ENCODE data around the gene CCDC51. TPM values are rescaled to one million over a fixed set of nuclear protein-coding genes. Genes with fewer than 3 reads are reported as not detected.
"Not testable (repeated sequence)": the region's sequence is repeated elsewhere in the genome, so short reads cannot be mapped to it uniquely, and the experiment has no call there.

CCDC51 gene
- polyA plus RNA-seq, 4 donors, result 11.1 to 22.6 (median 21.7) TPM

GRCh38 chr3:48461767-48462166 lies 21.8 kb upstream of the CCDC51 start:
- 65 to 85% (median 67%) methylated on average over 7 of the region's 7 CpGs for WGBS, 3 donors
- not testable (repeated sequence) for H3K27ac ChIP-seq (ENCODE audit: low read depth in 1 of 3, low read length in 2 of 3); FAIRE-seq; H3K9me3 ChIP-seq (ENCODE audit: control insufficient read depth in 2 of 2, insufficient read depth in 1 of 2, low read depth in 1 of 2, low read length in 1 of 2); DNase-seq; H3K4me3 ChIP-seq (ENCODE audit: low read depth in 1 of 3, low read length in 3 of 3); H3K27me3 ChIP-seq (ENCODE audit: control insufficient read depth in 3 of 3, insufficient read depth in 3 of 3, low read length in 3 of 3)
- peaks cover 2 to 58% (median 10%) of the 10 kb centered on the region in 3 donors for H3K36me3 ChIP-seq (ENCODE audit: control insufficient read depth in 3 of 3, insufficient read depth in 2 of 3, low read depth in 1 of 3, low read length in 3 of 3)
- H3K4me1 ChIP-seq (ENCODE audit: control insufficient read depth in 3 of 3, insufficient read depth in 2 of 3, low read depth in 1 of 3, low read length in 2 of 3), result peaks cover 0 to 19% (median 0%) of the 10 kb centered on the region in 3 donors

GRCh38 chr3:48460517-48460902 lies 20.6 kb upstream of the CCDC51 start:
- Histone ChIP-seq H3K27ac (ENCODE audit: low read depth in 1 of 3, low read length in 2 of 3) (no peak overlapping the region), H3K27me3 (ENCODE audit: control insufficient read depth in 3 of 3, insufficient read depth in 3 of 3, low read length in 3 of 3) (no peaks in the 10 kb centered on the region), H3K4me1 (ENCODE audit: control insufficient read depth in 3 of 3, insufficient read depth in 2 of 3, low read depth in 1 of 3, low read length in 2 of 3) (peaks cover 0 to 6% (median 0%) of the 10 kb centered on the region in 3 donors), H3K4me3 (ENCODE audit: low read depth in 1 of 3, low read length in 3 of 3) (no peak overlapping the region), H3K9me3 (ENCODE audit: control insufficient read depth in 2 of 2, insufficient read depth in 1 of 2, low read depth in 1 of 2, low read length in 1 of 2) (no peaks in the 10 kb centered on the region), H3K36me3 (ENCODE audit: control insufficient read depth in 3 of 3, insufficient read depth in 2 of 3, low read depth in 1 of 3, low read length in 3 of 3) (peaks cover 2 to 60% (median 10%) of the 10 kb centered on the region in 3 donors)
- 88 to 96% (median 95%) methylated on average over 3 of the region's 3 CpGs for WGBS, 3 donors
- DNase-seq, result no peak
- no peak for FAIRE-seq

GRCh38 chr3:48459773-48460516 lies 20.0 kb upstream of the CCDC51 start:
- Histone ChIP-seq H3K4me3 (ENCODE audit: low read depth in 1 of 3, low read length in 3 of 3) (no peak overlapping the region), H3K9me3 (ENCODE audit: control insufficient read depth in 2 of 2, insufficient read depth in 1 of 2, low read depth in 1 of 2, low read length in 1 of 2) (no peaks in the 10 kb centered on the region), H3K4me1 (ENCODE audit: control insufficient read depth in 3 of 3, insufficient read depth in 2 of 3, low read depth in 1 of 3, low read length in 2 of 3) (peaks cover 0 to under 1% (median 0%) of the 10 kb centered on the region in 3 donors), H3K27me3 (ENCODE audit: control insufficient read depth in 3 of 3, insufficient read depth in 3 of 3, low read length in 3 of 3) (no peaks in the 10 kb centered on the region), H3K27ac (ENCODE audit: low read depth in 1 of 3, low read length in 2 of 3) (no peak overlapping the region), H3K36me3 (ENCODE audit: control insufficient read depth in 3 of 3, insufficient read depth in 2 of 3, low read depth in 1 of 3, low read length in 3 of 3) (peaks cover 2 to 62% (median 10%) of the 10 kb centered on the region in 3 donors)
- FAIRE-seq (no peak), DNase-seq (no peak)
- 86 to 95% (median 90%) methylated on average over 7 of the region's 7 CpGs for WGBS, 3 donors

GRCh38 chr3:48459331-48459730 lies 19.4 kb upstream of the CCDC51 start:
- H3K9me3 ChIP-seq (ENCODE audit: control insufficient read depth in 2 of 2, insufficient read depth in 1 of 2, low read depth in 1 of 2, low read length in 1 of 2), result no peaks in the 10 kb centered on the region
- H3K4me3 ChIP-seq (ENCODE audit: low read depth in 1 of 3, low read length in 3 of 3), result no peak overlapping the region
- peaks cover 2 to 58% (median 10%) of the 10 kb centered on the region in 3 donors for H3K36me3 ChIP-seq (ENCODE audit: control insufficient read depth in 3 of 3, insufficient read depth in 2 of 3, low read depth in 1 of 3, low read length in 3 of 3)
- FAIRE-seq, result no peak
- 93 to 98% (median 97%) methylated on average over 3 of the region's 3 CpGs for WGBS, 3 donors
- H3K4me1 ChIP-seq (ENCODE audit: control insufficient read depth in 3 of 3, insufficient read depth in 2 of 3, low read depth in 1 of 3, low read length in 2 of 3), result no peaks in the 10 kb centered on the region
- no peak overlapping the region for H3K27ac ChIP-seq (ENCODE audit: low read depth in 1 of 3, low read length in 2 of 3)
- no peaks in the 10 kb centered on the region for H3K27me3 ChIP-seq (ENCODE audit: control insufficient read depth in 3 of 3, insufficient read depth in 3 of 3, low read length in 3 of 3)
- DNase-seq, result no peak

- no peak for DNase-seq
- FAIRE-seq, result no peak
- H3K27ac ChIP-seq (ENCODE audit: low read depth in 1 of 3, low read length in 2 of 3), result no peak overlapping the region
These were observed 16.5 kb upstream of the CCDC51 start for GRCh38 chr3:48456456-48456855.

GRCh38 chr3:48451270-48451669 lies 11.4 kb upstream of the CCDC51 start:
- Histone ChIP-seq H3K9me3 (ENCODE audit: control insufficient read depth in 2 of 2, insufficient read depth in 1 of 2, low read depth in 1 of 2, low read length in 1 of 2) (no peaks in the 10 kb centered on the region), H3K4me1 (ENCODE audit: control insufficient read depth in 3 of 3, insufficient read depth in 2 of 3, low read depth in 1 of 3, low read length in 2 of 3) (peaks cover 0 to 7% (median 0%) of the 10 kb centered on the region in 3 donors), H3K27me3 (ENCODE audit: control insufficient read depth in 3 of 3, insufficient read depth in 3 of 3, low read length in 3 of 3) (no peaks in the 10 kb centered on the region), H3K4me3 (ENCODE audit: low read depth in 1 of 3, low read length in 3 of 3) (no peak overlapping the region), H3K27ac (ENCODE audit: low read depth in 1 of 3, low read length in 2 of 3) (no peak overlapping the region), H3K36me3 (ENCODE audit: control insufficient read depth in 3 of 3, insufficient read depth in 2 of 3, low read depth in 1 of 3, low read length in 3 of 3) (peaks cover 0 to 33% (median 9%) of the 10 kb centered on the region in 3 donors)
- 86 to 93% (median 89%) methylated on average over 1 of the region's 1 CpG for WGBS, 3 donors
- DNase-seq (no peak), FAIRE-seq (no peak)

More at GRCh38 chr3:48456456-48456855, 16.5 kb upstream of the CCDC51 start:
- Histone ChIP-seq H3K9me3 (ENCODE audit: control insufficient read depth in 2 of 2, insufficient read depth in 1 of 2, low read depth in 1 of 2, low read length in 1 of 2) (no peaks in the 10 kb centered on the region), H3K36me3 (ENCODE audit: control insufficient read depth in 3 of 3, insufficient read depth in 2 of 3, low read depth in 1 of 3, low read length in 3 of 3) (peaks cover 2 to 52% (median 16%) of the 10 kb centered on the region in 3 donors), H3K4me3 (ENCODE audit: low read depth in 1 of 3, low read length in 3 of 3) (no peak overlapping the region), H3K4me1 (ENCODE audit: control insufficient read depth in 3 of 3, insufficient read depth in 2 of 3, low read depth in 1 of 3, low read length in 2 of 3) (no peaks in the 10 kb centered on the region), H3K27me3 (ENCODE audit: control insufficient read depth in 3 of 3, insufficient read depth in 3 of 3, low read length in 3 of 3) (no peaks in the 10 kb centered on the region)
- WGBS, 3 donors, result 98 to 100% (median 100%) methylated on average over 1 of the region's 1 CpG

GRCh38 chr3:48446425-48447193 lies 6.7 kb upstream of the CCDC51 start, which contains the start of gene ATRIP:
Gene ATRIP (plus strand): TSS chr3:48446737. CDS start chr3:48446846, 109 bp downstream.
- no peaks in the 10 kb centered on the region for H3K9me3 ChIP-seq (ENCODE audit: control insufficient read depth in 2 of 2, insufficient read depth in 1 of 2, low read depth in 1 of 2, low read length in 1 of 2)
- FAIRE-seq, result no peak
- no peaks in the 10 kb centered on the region for H3K27me3 ChIP-seq (ENCODE audit: control insufficient read depth in 3 of 3, insufficient read depth in 3 of 3, low read length in 3 of 3)
- 0 to 1% (median 1%) methylated on average over 68 to 91 of the region's 91 CpGs for WGBS, 3 donors
- H3K4me3 ChIP-seq (ENCODE audit: low read depth in 1 of 3, low read length in 3 of 3), result peak within 1 kb of the TSS; percentile 64 to 96 (median 68)
- peak within 1 kb of the TSS; percentile 74 to 87 (median 82) for H3K27ac ChIP-seq (ENCODE audit: low read depth in 1 of 3, low read length in 2 of 3)
- DNase-seq, result peak; percentile 89 to 95
- peaks cover 2 to 30% (median 11%) of the 10 kb centered on the region in 3 donors for H3K36me3 ChIP-seq (ENCODE audit: control insufficient read depth in 3 of 3, insufficient read depth in 2 of 3, low read depth in 1 of 3, low read length in 3 of 3)
- H3K4me1 ChIP-seq (ENCODE audit: control insufficient read depth in 3 of 3, insufficient read depth in 2 of 3, low read depth in 1 of 3, low read length in 2 of 3), result peaks cover 2 to 14% (median 5%) of the 10 kb centered on the region in 3 donors

- Histone ChIP-seq H3K4me3 (ENCODE audit: low read depth in 1 of 3, low read length in 3 of 3) (peak overlapping the region; percentile 18 to 96 (median 68)), H3K36me3 (ENCODE audit: control insufficient read depth in 3 of 3, insufficient read depth in 2 of 3, low read depth in 1 of 3, low read length in 3 of 3) (peaks cover 2 to 28% (median 8%) of the 10 kb centered on the region in 3 donors), H3K4me1 (ENCODE audit: control insufficient read depth in 3 of 3, insufficient read depth in 2 of 3, low read depth in 1 of 3, low read length in 2 of 3) (peaks cover 2 to 16% (median 6%) of the 10 kb centered on the region in 3 donors), H3K27ac (ENCODE audit: low read depth in 1 of 3, low read length in 2 of 3) (peak overlapping the region in 2 of 3 donors; percentile 82 to 87), H3K27me3 (ENCODE audit: control insufficient read depth in 3 of 3, insufficient read depth in 3 of 3, low read length in 3 of 3) (no peaks in the 10 kb centered on the region), H3K9me3 (ENCODE audit: control insufficient read depth in 2 of 2, insufficient read depth in 1 of 2, low read depth in 1 of 2, low read length in 1 of 2) (no peaks in the 10 kb centered on the region)
- no peak for FAIRE-seq
- no peak for DNase-seq
- 14 to 18% (median 16%) methylated on average over 6 of the region's 6 CpGs for WGBS, 3 donors
These were observed 6.1 kb upstream of the CCDC51 start for GRCh38 chr3:48446043-48446424.
